Anterior cingulate cortex (tissue), 58 donors: ENCODE results near the gene AQP12B.

Experiments
- DNase-seq, 58 donors: peaks; one replicate each; lab custom pipeline; 2025; lab: John Stamatoyannopoulos, UW

The AQP12B gene

DNA sequence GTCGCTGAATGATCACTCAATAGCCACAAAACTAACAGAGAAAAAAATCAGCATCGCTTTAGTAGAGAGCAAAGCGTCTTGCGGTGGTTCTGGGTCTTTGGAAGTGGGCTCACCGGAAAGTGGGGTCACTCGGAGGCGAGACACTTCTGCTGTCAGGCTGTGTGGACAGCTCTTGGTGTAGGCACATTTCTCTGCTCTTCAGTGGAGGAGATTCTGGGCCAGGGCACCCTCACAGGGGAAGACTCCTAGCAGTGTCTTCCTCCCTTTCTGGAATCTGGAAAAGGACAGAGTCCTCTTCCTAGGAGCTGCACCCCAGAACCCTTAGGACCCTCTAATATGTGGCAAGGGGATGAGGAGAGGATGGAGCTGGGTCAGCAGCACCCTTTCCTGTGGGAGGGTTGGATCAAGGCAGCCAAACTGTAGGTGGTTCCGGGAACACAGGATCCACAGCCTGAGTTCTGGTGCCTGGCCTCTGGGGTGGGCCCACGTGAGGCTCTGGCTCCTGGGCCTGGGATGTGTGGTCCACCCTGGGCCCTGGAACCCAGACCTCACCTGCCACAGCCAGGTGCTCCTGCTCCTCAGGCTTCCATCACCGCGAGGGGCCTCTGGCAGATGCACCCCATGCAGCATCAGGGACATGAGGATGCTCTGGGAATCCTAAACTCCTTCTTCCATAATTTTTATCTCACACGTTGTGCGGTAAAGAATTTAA, 32.3 kb downstream of the AQP12B start:
- DNase-seq, result no peak

- no peak for DNase-seq
These were observed 33.4 kb downstream of the AQP12B start for GRCh38 chr2:240649331-240649730.

DNA sequence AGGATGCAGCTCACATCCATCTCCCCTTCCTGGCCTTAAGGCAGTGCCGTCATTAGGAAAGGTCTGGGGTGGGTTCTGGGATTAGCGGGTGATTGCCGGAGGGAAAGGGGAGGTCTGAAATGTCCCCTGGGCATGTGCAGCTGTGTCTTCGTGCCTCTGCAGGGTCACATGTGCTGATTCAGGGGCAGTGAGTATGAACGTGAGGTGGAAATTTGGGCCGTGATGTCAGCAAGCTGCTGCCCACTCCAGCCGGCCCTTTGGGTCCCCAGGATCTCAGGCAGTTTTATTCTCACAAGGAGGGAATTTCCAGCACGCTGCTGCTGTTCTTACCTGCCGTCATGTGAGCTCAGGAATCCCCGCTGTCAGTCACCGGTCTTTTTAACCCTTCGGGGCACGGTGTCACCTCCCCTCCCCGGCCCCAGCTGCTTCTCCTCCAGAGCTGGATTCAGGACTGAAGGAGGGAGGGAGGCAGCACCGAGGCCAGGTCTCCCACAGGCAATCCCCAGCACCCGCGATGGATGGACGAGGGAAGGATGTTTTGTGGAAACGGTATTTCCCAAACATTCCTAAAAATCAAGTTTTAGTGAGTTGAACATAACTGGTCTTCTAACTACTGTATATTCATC, 33.9 kb downstream of the AQP12B start:
- DNase-seq, result no peak

GRCh38 chr2:240648155-240648649, 34.5 kb downstream of the AQP12B start:
- no peak for DNase-seq

GRCh38 chr2:240647503-240648154, 35.1 kb downstream of the AQP12B start:
- no peak for DNase-seq

DNA sequence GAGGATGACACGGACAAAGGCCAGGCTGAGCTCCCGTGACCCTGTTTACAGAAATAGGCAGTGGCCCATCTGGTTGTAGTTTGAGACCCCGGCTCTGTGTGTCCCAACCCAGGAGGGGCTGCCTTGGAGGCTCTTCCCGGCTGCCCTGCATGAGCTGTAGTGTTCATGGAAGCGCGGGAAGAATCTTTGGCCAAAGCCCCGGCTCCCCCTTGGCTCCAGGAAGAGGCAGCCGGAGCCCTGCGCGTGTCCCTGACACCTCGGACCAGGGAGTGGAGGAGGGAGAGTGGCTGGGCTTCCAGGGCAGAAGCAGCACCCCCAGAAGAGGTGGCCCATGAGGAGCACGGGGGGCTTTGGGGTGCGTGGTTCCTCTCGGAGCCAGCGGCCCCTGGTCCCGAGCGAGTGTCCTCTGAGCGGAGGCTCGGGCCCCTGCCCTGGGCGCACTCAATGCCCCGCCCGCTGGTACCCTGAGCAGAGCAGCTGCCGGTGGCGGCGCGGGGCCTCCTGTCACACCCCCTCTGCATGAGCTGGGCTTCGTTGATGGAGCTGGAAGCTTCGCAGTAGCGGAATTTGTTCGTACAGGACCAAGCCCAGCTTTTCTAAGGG, 35.7 kb downstream of the AQP12B start:
- DNase-seq, result no peak

DNA sequence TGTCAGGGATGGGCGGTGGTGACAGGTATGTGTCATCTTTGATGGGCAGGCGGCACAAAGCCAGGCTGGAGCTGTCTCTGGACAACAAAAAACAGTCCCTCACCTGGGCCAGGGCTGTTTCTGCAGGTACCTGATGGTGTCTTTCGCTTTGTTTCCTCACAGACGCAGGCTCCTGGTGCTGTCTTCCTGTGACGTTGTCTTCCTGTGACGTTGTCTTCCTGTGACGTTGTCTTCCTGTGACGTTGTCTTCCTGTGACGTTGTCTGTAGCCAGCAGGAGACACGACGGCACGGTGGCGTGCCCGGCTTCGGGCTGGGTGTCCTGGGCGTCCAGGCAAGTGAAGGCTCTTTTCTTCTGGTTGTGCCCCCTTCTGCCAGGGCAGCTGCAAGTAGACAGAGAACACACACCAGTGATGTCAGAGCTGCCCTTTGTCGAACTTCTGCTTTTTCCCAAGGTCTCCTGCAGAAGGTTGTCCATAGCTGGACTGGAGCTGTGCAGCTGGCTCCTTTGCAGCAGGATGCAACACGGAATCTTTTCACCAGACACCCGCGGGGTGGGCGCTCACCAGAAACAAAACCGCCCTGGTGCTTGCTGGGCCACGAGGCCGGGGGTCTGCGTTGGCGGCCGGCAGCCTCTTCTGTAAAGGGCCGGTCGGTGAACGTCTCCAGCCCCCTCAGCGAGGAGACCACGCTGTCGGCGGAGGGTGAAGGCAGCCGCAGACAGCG, 36.3 kb downstream of the AQP12B start:
- no peak for DNase-seq

DNA sequence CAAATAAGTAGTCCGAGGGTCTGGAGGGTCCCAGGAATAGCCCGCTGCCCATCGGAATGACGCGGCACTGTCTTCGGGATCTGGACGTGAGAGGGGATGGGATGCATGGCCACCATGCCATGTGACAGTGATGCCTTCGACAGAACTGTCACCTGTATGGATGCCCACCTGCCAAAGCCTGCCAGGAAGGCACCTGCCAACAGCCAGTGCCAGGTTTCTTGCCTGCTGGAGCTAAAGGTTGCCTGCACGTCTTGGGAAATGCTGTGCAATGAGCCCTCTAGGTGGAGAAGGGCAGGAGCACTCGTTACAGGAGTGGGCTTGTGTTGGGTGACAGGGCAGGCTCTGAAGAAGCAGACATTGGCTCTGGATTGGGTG, 36.9 kb downstream of the AQP12B start:
- DNase-seq, result no peak

DNA sequence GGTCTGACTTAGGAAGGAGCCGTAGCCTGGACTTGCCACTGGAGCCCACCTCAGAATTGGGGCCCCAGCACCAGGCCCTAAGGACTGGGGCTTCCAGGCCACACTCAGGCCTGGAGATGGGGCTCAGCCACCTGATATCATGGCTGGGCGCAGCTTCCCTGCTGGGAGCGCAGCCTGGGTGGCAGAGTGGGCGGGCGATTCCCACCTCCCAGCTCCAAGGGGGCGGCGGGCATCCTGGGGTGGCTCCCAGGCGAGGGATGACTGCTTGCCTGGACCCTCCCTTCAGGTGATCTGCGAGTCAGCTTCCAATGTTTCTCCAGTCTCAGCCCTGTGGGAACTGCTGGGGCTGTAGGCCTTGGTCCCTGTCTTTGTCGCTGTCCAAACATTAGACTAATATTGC, 37.3 kb downstream of the AQP12B start:
- no peak for DNase-seq

GRCh38 chr2:240644859-240645301, 37.8 kb downstream of the AQP12B start:
- no peak for DNase-seq

- no peak for DNase-seq
These were observed 38.5 kb downstream of the AQP12B start for GRCh38 chr2:240644171-240644651.

DNA sequence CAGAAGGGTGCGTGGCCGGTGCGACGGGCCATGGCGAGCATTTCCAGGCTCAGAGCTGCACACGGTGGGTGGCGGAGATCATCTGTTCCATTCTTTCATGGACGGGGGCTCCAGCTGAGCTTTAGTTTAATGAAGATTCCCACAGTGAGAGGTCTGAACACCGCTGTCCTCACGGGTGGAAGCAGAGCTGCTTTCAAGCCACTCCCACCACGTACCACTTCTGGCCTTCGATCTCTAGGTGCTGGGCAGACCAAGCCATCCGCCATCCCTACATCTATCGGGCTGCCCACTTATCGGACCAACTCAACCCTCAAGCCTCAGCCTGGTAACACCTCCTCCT, 38.9 kb downstream of the AQP12B start:
- no peak for DNase-seq

DNA sequence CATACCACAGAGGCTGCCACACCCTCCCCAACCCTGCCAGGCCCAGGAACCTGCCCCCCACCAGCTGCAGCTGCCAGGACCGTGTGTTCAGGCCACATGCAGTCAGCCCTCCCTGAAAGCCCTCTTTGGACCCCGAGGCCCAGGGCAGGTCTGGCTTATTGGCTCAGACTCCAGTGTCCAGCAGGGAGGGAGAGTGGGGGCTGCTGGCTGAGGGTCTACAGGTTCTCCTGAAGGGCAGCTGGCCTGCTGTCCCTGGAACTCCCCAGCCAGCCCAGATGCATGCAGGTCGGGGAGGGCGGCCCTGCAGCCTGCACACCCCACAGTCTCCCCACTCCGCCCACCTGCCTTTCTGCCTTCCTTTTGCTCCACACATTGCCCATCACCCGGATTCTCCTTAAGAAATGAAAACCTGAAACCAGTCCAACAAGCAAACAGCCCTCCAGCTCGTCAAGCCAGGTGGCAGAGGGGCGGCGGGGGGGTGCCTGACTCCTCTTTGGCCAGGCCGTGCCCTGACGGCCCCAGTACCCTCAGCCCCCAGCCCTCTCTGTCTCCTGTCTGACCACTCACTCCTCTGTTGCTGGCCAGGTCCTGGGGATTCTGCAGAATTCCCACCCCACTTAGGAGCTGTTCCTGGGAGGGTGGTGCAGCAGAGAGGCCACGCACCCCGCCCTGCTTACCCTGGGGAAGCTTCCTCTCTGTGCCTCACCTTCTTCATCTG, 39.4 kb downstream of the AQP12B start:
- no peak for DNase-seq

GRCh38 chr2:240642806-240643092, 39.9 kb downstream of the AQP12B start:
- no peak for DNase-seq

DNA sequence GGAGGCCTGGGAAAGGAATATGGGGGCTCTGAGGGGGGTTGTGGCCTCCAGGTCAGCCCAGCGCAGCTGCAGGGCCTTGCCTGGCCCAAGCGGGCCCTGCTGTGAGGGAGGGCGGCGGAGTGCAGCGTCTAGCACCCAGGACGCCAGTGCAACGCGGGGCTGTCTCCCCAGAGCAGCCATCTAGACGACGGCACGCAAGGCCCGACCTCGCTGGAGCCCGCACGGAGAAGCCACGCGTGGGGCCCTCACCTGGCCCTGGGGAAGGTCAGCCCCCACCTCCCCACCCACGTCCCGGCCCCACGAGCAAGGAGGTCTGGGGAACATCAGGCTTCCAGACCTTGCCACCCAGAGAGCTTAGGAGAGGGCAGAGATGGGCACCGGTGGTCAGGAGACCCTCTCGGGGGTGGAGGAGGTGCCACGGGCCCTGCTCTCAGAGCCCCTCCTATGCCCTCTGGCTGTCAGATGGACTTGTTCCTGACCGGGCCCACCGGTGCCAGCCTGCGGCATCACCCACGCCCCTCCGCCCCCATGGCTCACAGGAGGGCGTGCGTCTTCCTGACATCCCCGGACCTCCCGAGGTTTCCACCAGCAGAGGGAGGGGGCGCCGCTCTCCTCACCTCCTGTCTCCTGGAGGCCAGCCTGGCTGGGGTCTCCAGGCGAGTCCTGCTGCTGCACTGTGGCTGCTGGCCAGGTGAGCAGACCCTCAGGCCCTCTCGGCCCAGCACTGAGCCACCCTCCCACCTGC, 40.5 kb downstream of the AQP12B start:
- DNase-seq, result no peak

GRCh38 chr2:240640939-240641338, 41.7 kb downstream of the AQP12B start:
- no peak for DNase-seq

- no peak for DNase-seq
These were observed 43.1 kb downstream of the AQP12B start for GRCh38 chr2:240639566-240639965.

DNA sequence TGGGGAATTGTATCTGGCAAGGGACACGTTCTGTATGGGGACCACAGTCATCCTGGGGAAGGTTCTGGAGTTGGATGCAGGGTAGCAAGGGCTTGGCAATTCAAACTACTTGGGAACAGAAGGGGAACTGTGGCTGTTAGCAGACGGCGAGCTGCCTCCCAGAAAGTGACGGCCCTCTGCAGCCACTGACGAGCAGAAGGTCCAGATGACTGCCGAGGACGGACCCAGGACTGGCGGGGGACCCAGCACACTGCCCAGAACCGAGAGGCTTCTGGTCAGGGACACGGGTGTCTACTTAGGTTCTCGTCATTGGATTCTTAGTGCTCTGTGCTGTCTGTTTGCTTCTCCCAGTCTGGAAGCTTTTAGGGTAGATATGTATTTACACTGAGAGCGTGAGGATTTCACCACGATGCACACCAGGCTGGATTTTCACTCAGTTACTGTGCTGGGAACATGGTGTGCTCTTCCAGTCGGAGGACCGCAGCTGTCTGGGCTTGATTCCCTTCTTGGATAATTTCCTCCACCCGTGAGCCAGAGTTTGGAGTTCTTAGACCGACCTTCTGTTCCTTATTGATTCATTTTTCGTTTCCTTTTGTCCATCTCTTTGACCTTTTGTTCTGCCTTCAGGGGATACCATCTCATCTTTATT, 44.0 kb downstream of the AQP12B start:
- no peak for DNase-seq

DNA sequence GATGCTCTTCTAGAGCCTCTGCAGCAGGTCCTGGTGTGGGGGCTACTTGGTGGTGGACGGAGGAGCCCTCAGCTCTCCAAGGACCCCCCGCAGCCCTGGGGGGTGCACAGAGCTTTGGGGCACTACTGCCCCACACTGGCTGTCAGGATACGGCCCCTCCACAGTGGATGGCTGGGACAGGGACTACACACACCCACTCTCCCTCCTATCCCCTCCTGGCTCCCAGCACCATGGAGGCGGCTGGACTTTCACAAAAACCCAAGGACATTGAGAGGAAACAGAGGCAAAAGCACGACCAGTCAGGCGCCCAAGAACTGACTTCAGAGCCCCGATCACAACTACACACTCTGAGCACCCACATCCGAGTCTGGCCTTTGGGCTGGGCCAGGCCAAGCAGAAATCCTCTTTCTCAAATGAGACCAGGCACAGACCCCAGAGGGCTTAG, 44.8 kb downstream of the AQP12B start:
- DNase-seq, result no peak
